HepG2 (cell line): ENCODE data around the gene RNF6. TPM values are rescaled to one million over a fixed set of nuclear protein-coding genes. Genes with fewer than 3 reads are reported as not detected.
A peak's percentile ranks its signal among the peaks of the same experiment; 100 is the strongest.

Experiments used
- ATAD3A ChIP-seq: sonication (generic); formaldehyde crosslinking; IDR thresholded peaks from 2 replicates; pipeline ENCODE4 v1.4.0; 2020; ENCODE audit warnings: missing genetic modification reagents
- ATF4 ChIP-seq, 2 experiments: fragments of 450-650 bp in 1 of 2; sonication (generic) in 1 of 2; formaldehyde crosslinking; IDR thresholded peaks; 2 replicates each; pipeline versions ENCODE4 v1.5.0 to v1.8.0; 2020 to 2022; ENCODE audit warnings: mild to moderate bottlenecking in 1 of 2, missing genetic modification reagents in 1 of 2
- ATRX ChIP-seq: sonication (generic); formaldehyde crosslinking; IDR thresholded peaks from 2 replicates; pipeline ENCODE4 v1.4.0; 2020; ENCODE audit warnings: missing genetic modification reagents, borderline replicate concordance
- CBX1 ChIP-seq: IDR thresholded peaks from one replicate; pipeline ENCODE4 v1.6.1; 2016; ENCODE audit warnings: antibody characterized with exemption, low read depth
- DNMT3B ChIP-seq: conservative IDR thresholded peaks from 2 replicates; pipeline ENCODE4 v1.6.1; 2016; ENCODE audit warnings: missing biosample characterization, control low read depth
- E2F1 ChIP-seq: sonication (generic); formaldehyde crosslinking; IDR thresholded peaks from 2 replicates; pipeline ENCODE4 v1.5.0; 2020; ENCODE audit warnings: missing genetic modification reagents
- EED ChIP-seq: sonication (generic); formaldehyde crosslinking; IDR thresholded peaks from 2 replicates; pipeline ENCODE4 v1.5.0; 2020; ENCODE audit warnings: mild to moderate bottlenecking, missing genetic modification reagents
- EZH2 ChIP-seq: conservative IDR thresholded peaks from 2 replicates; pipeline ENCODE4 v1.6.1; 2012; ENCODE audit warnings: mild to moderate bottlenecking, low read depth, low read length, moderate library complexity
- GRHL1 ChIP-seq: sonication (generic); formaldehyde crosslinking; conservative IDR thresholded peaks from 2 replicates; pipeline ENCODE4 v1.8.0; 2022; ENCODE audit warnings: missing genetic modification reagents
- LCORL ChIP-seq, 2 experiments: fragments of 450-650 bp in 1 of 2; sonication (generic) in 1 of 2; formaldehyde crosslinking in 1 of 2; IDR thresholded peaks; 2 replicates each; pipeline versions ENCODE4 v1.5.0 to v1.6.1; 2017 to 2020; ENCODE audit warnings: antibody characterized with exemption in 1 of 2, missing genetic modification reagents in 1 of 2
- RFX1 ChIP-seq: fragments of 450-650 bp; IDR thresholded peaks from 2 replicates; pipeline ENCODE4 v1.6.1; 2017
- SIX1 ChIP-seq: sonication (generic); formaldehyde crosslinking; IDR thresholded peaks from 2 replicates; pipeline ENCODE4 v1.4.0; 2020; ENCODE audit warnings: missing genetic modification reagents, borderline replicate concordance
- THYN1 ChIP-seq: sonication (generic); formaldehyde crosslinking; IDR thresholded peaks from 2 replicates; pipeline ENCODE4 v1.8.1; 2023; ENCODE audit warnings: low read depth, mild to moderate bottlenecking, moderate library complexity, missing genetic modification reagents, borderline replicate concordance
- USF2 ChIP-seq, 2 experiments: sonication (generic) in 1 of 2; formaldehyde crosslinking in 1 of 2; IDR thresholded peaks; 2 replicates each; pipeline versions ENCODE4 v1.5.1 to v1.6.1; 2011 to 2020; ENCODE audit warnings: borderline replicate concordance in 1 of 2, low read depth in 1 of 2, low read length in 1 of 2, mild to moderate bottlenecking in 1 of 2, missing genetic modification reagents in 1 of 2, moderate library complexity in 1 of 2
- ZNF143 ChIP-seq: sonication (generic); formaldehyde crosslinking; IDR thresholded peaks from 2 replicates; pipeline ENCODE4 v1.4.0; 2020; ENCODE audit warnings: missing genetic modification reagents
- ZNF75D ChIP-seq: sonication (generic); formaldehyde crosslinking; IDR thresholded peaks from 2 replicates; pipeline ENCODE4 v1.8.1; 2023; ENCODE audit warnings: missing genetic modification reagents, mild to moderate bottlenecking, borderline replicate concordance
- ZNF841 ChIP-seq: sonication (generic); formaldehyde crosslinking; IDR thresholded peaks from 2 replicates; pipeline ENCODE4 v1.8.1; 2023; ENCODE audit warnings: missing genetic modification reagents, borderline replicate concordance
- polyA plus RNA-seq, 8 experiments: library from polyadenylated mRNA; depleted of rRNA in 3 of 8; stranded (reverse) in 7 of 8; unstranded in 1 of 8; fragments of >200 nt; fragmentation: Illumina TruSeq in 4 of 8; extraction: Trizol in 4 of 8; gene quantifications; 2 replicates each; pipeline versions ENCODE4 v1.2.1 to v1.2.3, GENCODE V29; 2011 to 2016; ENCODE audit warnings: low read depth in 4 of 8, missing spikeins in 1 of 8, mixed read lengths in 1 of 8; ENCODE audit not compliant: insufficient read depth in 1 of 8
- total RNA-seq, 5 experiments: library from RNA; depleted of rRNA; stranded (reverse); fragments of >200 nt; fragmentation: Illumina TruSeq; extraction: Trizol; gene quantifications; 2 replicates each; pipeline ENCODE4 v1.2.3, GENCODE V29; 2016; ENCODE audit warnings: low read depth in 1 of 5
- TF ChIP-seq, protein P1 (sequence below): sonication (generic); formaldehyde crosslinking; IDR thresholded peaks from 2 replicates; pipeline ENCODE4 v1.4.0; 2020; ENCODE audit warnings: mild to moderate bottlenecking, missing genetic modification reagents
- TF ChIP-seq, protein P2 (sequence below): sonication (generic); formaldehyde crosslinking; IDR thresholded peaks from 2 replicates; pipeline ENCODE4 v1.4.0; 2020; ENCODE audit warnings: missing genetic modification reagents

The RNF6 gene
- total and polyA plus RNA-seq, 2 of the 13 experiments (the other 11 are each of a cell fraction or from before 2014, with no cell fraction given) = 14.6 to 36.8 TPM

DNA sequence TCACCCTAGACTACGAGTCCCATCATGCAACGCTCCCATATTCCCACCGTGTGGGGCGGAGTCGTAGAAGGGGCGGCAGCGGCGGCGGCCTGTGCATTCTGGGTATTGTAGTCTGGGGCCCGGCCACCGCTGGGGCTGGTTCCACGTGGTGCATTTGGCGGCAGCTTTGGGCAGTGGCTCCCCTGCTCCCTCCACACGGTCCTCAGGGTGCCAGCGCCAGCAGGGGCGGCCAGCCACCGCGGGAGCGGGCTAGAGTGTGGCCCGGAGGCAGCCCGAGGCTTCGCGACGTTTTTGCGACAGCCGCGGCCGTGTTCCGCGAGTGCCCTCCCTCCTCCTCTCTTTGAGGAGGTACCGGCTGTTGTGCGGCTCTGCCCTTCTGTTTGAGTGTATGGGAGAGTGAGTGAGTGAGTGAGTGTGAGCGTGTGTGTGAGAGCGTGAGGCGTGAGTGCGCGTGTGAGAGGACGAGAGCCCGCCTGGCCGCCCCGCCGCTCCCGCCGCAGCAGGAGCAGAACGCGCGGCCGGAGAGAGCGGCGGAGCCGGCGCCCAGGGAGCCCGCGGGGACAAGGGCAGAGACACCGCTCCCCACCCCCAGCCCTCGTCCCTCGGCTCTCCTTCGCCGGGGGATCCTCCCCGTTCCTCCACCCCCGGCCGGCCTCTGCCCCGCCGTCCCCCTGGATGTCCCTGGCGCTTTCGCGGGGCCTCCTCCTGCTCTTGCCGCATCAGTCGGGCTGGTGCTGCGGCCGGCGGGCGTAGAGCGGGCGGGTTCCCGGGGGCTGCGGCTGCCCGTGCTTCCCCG, 31.9 kb upstream of the RNF6 start, which contains the start of gene CDK8 (continued):
- no peak for TF ChIP-seq GRHL1 (CRISPR knock-in tag)
- no peak for TF ChIP-seq ZNF75D (CRISPR knock-in tag)
- no peak for TF ChIP-seq ATRX
- no peak for TF ChIP-seq ATAD3A (CRISPR knock-in tag)
- no peak for TF ChIP-seq CBX1
- no peak for TF ChIP-seq DNMT3B (CRISPR knock-in tag)
- TF ChIP-seq EZH2 = no peak
- TF ChIP-seq RFX1 = no peak
- no peak for TF ChIP-seq SIX1 (CRISPR knock-in tag)
- TF ChIP-seq, protein P1, sequence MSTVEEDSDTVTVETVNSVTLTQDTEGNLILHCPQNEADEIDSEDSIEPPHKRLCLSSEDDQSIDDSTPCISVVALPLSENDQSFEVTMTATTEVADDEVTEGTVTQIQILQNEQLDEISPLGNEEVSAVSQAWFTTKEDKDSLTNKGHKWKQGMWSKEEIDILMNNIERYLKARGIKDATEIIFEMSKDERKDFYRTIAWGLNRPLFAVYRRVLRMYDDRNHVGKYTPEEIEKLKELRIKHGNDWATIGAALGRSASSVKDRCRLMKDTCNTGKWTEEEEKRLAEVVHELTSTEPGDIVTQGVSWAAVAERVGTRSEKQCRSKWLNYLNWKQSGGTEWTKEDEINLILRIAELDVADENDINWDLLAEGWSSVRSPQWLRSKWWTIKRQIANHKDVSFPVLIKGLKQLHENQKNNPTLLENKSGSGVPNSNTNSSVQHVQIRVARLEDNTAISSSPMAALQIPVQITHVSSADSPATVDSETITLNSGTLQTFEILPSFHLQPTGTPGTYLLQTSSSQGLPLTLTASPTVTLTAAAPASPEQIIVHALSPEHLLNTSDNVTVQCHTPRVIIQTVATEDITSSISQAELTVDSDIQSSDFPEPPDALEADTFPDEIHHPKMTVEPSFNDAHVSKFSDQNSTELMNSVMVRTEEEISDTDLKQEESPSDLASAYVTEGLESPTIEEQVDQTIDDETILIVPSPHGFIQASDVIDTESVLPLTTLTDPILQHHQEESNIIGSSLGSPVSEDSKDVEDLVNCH (CRISPR knock-in tag) = no peak
- TF ChIP-seq LCORL (IDR thresholded peaks at IDR 0.05) = no peak
- peak; percentile 75 for TF ChIP-seq LCORL (CRISPR knock-in tag; IDR thresholded peaks at IDR 0.05)
- peak; percentile 99 for TF ChIP-seq ZNF143 (CRISPR knock-in tag)
- TF ChIP-seq, protein P2, sequence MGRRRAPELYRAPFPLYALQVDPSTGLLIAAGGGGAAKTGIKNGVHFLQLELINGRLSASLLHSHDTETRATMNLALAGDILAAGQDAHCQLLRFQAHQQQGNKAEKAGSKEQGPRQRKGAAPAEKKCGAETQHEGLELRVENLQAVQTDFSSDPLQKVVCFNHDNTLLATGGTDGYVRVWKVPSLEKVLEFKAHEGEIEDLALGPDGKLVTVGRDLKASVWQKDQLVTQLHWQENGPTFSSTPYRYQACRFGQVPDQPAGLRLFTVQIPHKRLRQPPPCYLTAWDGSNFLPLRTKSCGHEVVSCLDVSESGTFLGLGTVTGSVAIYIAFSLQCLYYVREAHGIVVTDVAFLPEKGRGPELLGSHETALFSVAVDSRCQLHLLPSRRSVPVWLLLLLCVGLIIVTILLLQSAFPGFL (CRISPR knock-in tag) = no peak
- TF ChIP-seq ZNF841 (CRISPR knock-in tag) = no peak
- TF ChIP-seq USF2 (IDR thresholded peaks at IDR 0.05; ENCODE audit: low read depth, low read length) = no peak
- TF ChIP-seq USF2 (CRISPR knock-in tag; IDR thresholded peaks at IDR 0.05; ENCODE audit: borderline replicate concordance) = peak; percentile 67
- 0 out of 4 replicates have a peak, but pooled peaks of 1 of the 2 experiments have one; percentile 18 for TF ChIP-seq ATF4 (CRISPR knock-in tag; IDR thresholded peaks at IDR 0.05)
- TF ChIP-seq EED (CRISPR knock-in tag) = no peak
- no peak for TF ChIP-seq THYN1 (CRISPR knock-in tag)
- TF ChIP-seq E2F1 (CRISPR knock-in tag) = peak; percentile 72; the same call in 1 of the 2 replicates
